Tibial nerve (tissue), 4 donors: ENCODE measurements around the gene ZC3H12A.

Source experiments
- EP300 ChIP-seq, 2 donors: sonication (generic); formaldehyde crosslinking; IDR thresholded peaks; one replicate each; pipeline ENCODE4 v1.6.1; 2017; ENCODE audit warnings: antibody characterized with exemption in 2 of 2, mild to moderate bottlenecking in 1 of 2
- POLR2A ChIP-seq, 2 donors: fragments of 450-650 bp; IDR thresholded peaks; one replicate each; pipeline ENCODE4 v1.6.1; 2017; ENCODE audit warnings: antibody characterized with exemption in 2 of 2, mild to moderate bottlenecking in 2 of 2, moderate library complexity in 2 of 2
- TF ChIP-seq, protein P1 (sequence below), 5 experiments: fragments of 200-600 bp in 3 of 5; fragments of 450-650 bp in 2 of 5; sonication (generic) in 3 of 5; IDR thresholded peaks; one replicate each; pipeline ENCODE4 v1.5.1; 2016 to 2019; ENCODE audit warnings: antibody characterized with exemption in 5 of 5, mild to moderate bottlenecking in 3 of 5, moderate library complexity in 2 of 5

DNA sequence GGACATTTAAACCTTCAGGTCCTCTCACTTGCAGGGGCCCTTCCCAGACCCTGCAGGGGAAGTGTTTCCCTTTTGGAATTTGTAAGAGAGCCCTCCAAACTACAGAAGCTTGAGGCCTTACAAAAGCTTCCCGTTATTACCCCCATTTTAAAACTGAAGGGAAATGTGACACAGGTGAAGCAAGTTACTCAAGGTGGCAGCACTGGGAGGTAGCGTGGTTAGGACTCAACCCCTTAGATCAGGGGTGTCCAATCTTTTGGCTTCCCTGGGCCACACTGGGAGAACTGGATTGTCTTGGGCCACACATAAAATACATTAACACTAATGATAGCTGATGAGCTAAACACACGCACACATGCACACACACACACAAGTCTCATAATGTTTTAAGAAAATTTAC is 15.8 kb upstream of the ZC3H12A start:
- TF ChIP-seq, protein P1, sequence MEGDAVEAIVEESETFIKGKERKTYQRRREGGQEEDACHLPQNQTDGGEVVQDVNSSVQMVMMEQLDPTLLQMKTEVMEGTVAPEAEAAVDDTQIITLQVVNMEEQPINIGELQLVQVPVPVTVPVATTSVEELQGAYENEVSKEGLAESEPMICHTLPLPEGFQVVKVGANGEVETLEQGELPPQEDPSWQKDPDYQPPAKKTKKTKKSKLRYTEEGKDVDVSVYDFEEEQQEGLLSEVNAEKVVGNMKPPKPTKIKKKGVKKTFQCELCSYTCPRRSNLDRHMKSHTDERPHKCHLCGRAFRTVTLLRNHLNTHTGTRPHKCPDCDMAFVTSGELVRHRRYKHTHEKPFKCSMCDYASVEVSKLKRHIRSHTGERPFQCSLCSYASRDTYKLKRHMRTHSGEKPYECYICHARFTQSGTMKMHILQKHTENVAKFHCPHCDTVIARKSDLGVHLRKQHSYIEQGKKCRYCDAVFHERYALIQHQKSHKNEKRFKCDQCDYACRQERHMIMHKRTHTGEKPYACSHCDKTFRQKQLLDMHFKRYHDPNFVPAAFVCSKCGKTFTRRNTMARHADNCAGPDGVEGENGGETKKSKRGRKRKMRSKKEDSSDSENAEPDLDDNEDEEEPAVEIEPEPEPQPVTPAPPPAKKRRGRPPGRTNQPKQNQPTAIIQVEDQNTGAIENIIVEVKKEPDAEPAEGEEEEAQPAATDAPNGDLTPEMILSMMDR (IDR thresholded peaks at IDR 0.05) = no peak
- TF ChIP-seq POLR2A (IDR thresholded peaks at IDR 0.05) (no peak), EP300 (IDR thresholded peaks at IDR 0.05) (no peak)
